Gastrocnemius medialis (tissue), 4 donors: Measurements from ENCODE around the gene CLIC1. TPM values are rescaled to one million over a fixed set of nuclear protein-coding genes. Genes with fewer than 3 reads are reported as not detected.
"Not testable (repeated sequence)": the region's sequence is repeated elsewhere in the genome, so short reads cannot be mapped to it uniquely, and the experiment has no call there.

Experiments used
- ATAC-seq, 2 donors: fragments of 150-250 bp; one replicate each; pipeline ENCODE4 v1.9.1; 2016
- DNase-seq, 2 donors: peaks; one replicate each; pipeline ENCODE4 v3.0.0-alpha.2; 2019
- H3K27ac ChIP-seq, 4 donors: fragments of 200-600 bp; sonication (generic); 1 replicate in 1 of 4; 2 replicates in 3 of 4; pipeline ENCODE4 v1.5.1; 2016 to 2018; ENCODE audit warnings: mild to moderate bottlenecking in 2 of 4, moderate library complexity in 1 of 4
- H3K27me3 ChIP-seq, 3 donors: fragments of 200-600 bp; sonication (generic) in 2 of 3; 1 replicate in 1 of 3; 2 replicates in 2 of 3; pipeline versions ENCODE4 v1.5.1 to v1.6.0; 2016 to 2019; ENCODE audit warnings: mild to moderate bottlenecking in 1 of 3, moderate library complexity in 1 of 3
- H3K36me3 ChIP-seq, 2 donors: fragments of 200-600 bp; sonication (generic) in 1 of 2; one replicate each; pipeline ENCODE4 v1.5.1; 2017 to 2018
- H3K4me1 ChIP-seq, 2 donors: fragments of 200-600 bp; sonication (generic) in 1 of 2; one replicate each; pipeline ENCODE4 v1.5.1; 2016 to 2017; ENCODE audit warnings: mild to moderate bottlenecking in 2 of 2
- H3K4me3 ChIP-seq, 4 donors: fragments of 200-600 bp; sonication (generic) in 3 of 4; 1 replicate in 1 of 4; 2 replicates in 3 of 4; pipeline ENCODE4 v1.5.1; 2016 to 2019; ENCODE audit warnings: mild to moderate bottlenecking in 2 of 4
- H3K9me3 ChIP-seq, 3 donors: fragments of 200-600 bp; sonication (generic) in 2 of 3; 1 replicate in 1 of 3; 2 replicates in 2 of 3; pipeline ENCODE4 v1.5.1; 2016 to 2019
- POLR2A ChIP-seq, 2 donors: fragments of 450-650 bp; IDR thresholded peaks; one replicate each; pipeline ENCODE4 v1.6.1; 2017; ENCODE audit warnings: antibody characterized with exemption in 2 of 2, mild to moderate bottlenecking in 2 of 2, moderate library complexity in 2 of 2
- in situ Hi-C, 4 donors: fragments of 200-750 bp; cut with MboI; loops; one replicate each; pipeline versions ENCODE4 v1.15.0 to v1.8.0; 2017; ENCODE audit warnings: low sequenced_read_pairs in 4 of 4
- intact Hi-C: fragments of 100-400 bp; cut with DNase I; formaldehyde crosslinking; loops from one replicate; pipeline ENCODE4 v1.15.1; 2023; ENCODE audit warnings: low total_unique reads
- total RNA-seq, 4 donors: library from RNA; depleted of rRNA; stranded (reverse); fragments of >200 nt; gene quantifications; one replicate each; pipeline versions ENCODE4 v1.1.0 to v1.2.3, GENCODE V29; 2016
- TF ChIP-seq, protein P1 (sequence below), 5 experiments: fragments of 450-650 bp in 3 of 5; fragments of 200-600 bp in 2 of 5; sonication (generic) in 2 of 5; IDR thresholded peaks in 4 of 5; conservative IDR thresholded peaks in 1 of 5; 1 replicate in 4 of 5; 2 replicates in 1 of 5; pipeline ENCODE4 v1.5.1; 2016 to 2019; ENCODE audit warnings: antibody characterized with exemption in 5 of 5, mild to moderate bottlenecking in 3 of 5, moderate library complexity in 3 of 5

CLIC1 gene
- total RNA-seq, 4 donors from 2014 or later = 20.9 to 41.3 (median 26.3) TPM

DNA sequence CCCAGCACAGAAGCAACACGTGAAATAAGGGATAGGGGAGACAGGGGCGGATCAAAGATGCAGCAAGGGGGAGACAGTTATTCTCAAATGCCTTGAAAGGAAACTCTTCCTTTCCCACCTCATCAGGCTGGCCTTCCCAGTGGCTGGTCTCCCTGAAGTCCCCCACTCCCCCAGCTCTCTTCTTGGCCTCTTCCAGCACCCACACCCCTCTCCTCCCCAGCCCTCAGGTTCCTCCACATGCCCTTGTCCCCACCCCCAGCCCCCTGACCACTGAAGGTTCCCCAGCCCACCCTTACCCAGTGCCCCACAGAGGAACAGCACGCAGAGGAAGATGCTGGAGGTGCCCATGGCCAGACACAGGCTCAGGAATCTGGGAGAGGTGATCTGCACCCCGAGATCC lies 22.9 kb downstream of the CLIC1 start:
- DNase-seq = no peak
- TF ChIP-seq POLR2A (IDR thresholded peaks at IDR 0.05) = no peak
- TF ChIP-seq, protein P1, sequence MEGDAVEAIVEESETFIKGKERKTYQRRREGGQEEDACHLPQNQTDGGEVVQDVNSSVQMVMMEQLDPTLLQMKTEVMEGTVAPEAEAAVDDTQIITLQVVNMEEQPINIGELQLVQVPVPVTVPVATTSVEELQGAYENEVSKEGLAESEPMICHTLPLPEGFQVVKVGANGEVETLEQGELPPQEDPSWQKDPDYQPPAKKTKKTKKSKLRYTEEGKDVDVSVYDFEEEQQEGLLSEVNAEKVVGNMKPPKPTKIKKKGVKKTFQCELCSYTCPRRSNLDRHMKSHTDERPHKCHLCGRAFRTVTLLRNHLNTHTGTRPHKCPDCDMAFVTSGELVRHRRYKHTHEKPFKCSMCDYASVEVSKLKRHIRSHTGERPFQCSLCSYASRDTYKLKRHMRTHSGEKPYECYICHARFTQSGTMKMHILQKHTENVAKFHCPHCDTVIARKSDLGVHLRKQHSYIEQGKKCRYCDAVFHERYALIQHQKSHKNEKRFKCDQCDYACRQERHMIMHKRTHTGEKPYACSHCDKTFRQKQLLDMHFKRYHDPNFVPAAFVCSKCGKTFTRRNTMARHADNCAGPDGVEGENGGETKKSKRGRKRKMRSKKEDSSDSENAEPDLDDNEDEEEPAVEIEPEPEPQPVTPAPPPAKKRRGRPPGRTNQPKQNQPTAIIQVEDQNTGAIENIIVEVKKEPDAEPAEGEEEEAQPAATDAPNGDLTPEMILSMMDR (IDR thresholded peaks at IDR 0.05 in 4 of 5, conservative IDR thresholded peaks at IDR 0.05 in 1 of 5) = no peak
- intact Hi-C loops (no loop called here), in situ Hi-C loops (no loop called here)
- no peak for ATAC-seq
- Histone ChIP-seq H3K36me3 (no peaks in the 10 kb centered on the region), H3K4me3 (no peak overlapping the region), H3K27me3 (no peaks in the 10 kb centered on the region), H3K27ac (no peak overlapping the region), H3K9me3 (no peaks in the 10 kb centered on the region), H3K4me1 (no peaks in the 10 kb centered on the region)

DNA sequence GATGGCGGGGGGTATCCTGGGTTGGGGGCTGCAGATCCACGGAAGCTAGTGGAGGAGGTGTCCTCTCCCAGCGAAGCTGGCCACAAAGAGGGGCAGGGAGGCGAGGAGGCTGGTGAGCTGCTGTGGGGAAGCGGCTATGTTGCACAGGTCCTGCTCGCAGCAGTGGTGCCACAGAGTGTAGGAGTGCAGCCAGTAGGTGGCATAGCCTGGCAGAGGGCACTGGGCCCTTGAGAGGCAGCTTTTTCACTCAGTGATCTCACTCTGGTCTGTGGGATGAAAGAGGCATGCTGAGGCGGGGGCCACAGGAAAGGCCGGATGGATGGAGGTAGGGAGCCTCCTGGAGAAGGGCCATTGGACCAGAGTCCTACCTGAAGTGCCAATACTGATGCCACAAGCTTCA lies 24.0 kb downstream of the CLIC1 start:
- no peaks in the 10 kb centered on the region for H3K9me3 ChIP-seq
- DNase-seq (no peak), ATAC-seq (no peak)
- H3K4me1 ChIP-seq = no peaks in the 10 kb centered on the region
- H3K4me3 ChIP-seq = no peak overlapping the region
- intact Hi-C loops (no loop called here), in situ Hi-C loops (no loop called here)
- no peak overlapping the region for H3K27ac ChIP-seq
- no peaks in the 10 kb centered on the region for H3K36me3 ChIP-seq
- no peak for TF ChIP-seq POLR2A (IDR thresholded peaks at IDR 0.05)
- TF ChIP-seq, protein P1 (IDR thresholded peaks at IDR 0.05 in 4 of 5, conservative IDR thresholded peaks at IDR 0.05 in 1 of 5) = no peak
- H3K27me3 ChIP-seq = no peaks in the 10 kb centered on the region

DNA sequence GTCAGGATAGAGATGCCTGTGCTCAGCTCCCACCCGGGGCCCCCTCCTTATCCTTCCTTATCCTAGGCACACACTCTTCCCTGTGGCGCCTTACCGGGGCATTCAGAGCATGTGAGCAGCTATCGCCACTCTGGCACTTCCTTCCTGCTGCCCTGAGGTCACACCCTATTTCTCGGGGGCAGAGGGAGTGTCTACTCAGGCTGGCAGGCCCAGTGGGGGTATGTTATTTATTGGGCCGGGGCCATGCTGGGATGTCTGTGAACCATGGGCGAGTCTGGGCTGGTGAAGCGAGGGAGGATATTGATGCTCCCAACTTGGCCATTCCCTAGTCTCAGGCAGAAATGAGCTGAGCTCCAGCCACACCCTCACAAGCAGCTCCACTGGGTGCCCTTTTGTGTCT lies 25.1 kb downstream of the CLIC1 start:
- in situ Hi-C loops = no loop called here
- no peaks in the 10 kb centered on the region for H3K9me3 ChIP-seq
- TF ChIP-seq POLR2A (IDR thresholded peaks at IDR 0.05) = no peak
- TF ChIP-seq, protein P1 (IDR thresholded peaks at IDR 0.05 in 4 of 5, conservative IDR thresholded peaks at IDR 0.05 in 1 of 5) = no peak

DNA sequence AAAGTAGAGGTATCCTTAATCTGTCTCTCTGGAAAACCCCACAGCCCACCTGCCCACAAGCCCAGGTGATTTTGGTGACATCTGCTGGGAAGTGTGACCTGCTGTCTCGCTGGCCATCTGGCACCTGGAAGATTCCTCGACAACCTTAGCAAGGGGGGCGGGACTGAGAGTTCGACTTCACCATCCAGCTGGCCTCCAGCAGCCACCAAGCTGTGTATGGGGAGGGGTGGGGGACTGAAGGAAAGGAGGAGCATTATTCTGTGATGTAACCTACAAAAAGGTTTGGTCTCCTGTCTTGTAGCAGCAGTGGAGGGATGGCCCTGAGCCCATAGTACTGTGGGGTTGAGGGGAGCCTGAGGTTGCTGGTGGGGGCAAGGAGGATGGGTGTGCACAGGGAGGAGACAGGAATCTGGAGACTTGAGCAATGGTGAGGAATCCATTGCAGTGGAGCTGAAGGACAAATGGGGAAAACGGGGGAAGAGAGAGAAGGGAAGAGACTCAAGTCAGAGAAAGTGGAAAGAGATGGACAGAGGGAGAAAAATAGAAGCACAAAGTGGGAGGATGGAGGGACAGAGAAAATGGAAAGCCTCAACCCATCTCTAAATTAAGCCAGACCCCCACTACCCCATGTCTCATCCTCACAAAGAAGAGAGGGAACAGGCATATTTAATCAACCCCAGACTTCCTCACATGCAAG lies 25.7 kb downstream of the CLIC1 start:
- Histone ChIP-seq H3K36me3 (no peaks in the 10 kb centered on the region), H3K9me3 (no peaks in the 10 kb centered on the region)
- no peak for TF ChIP-seq POLR2A (IDR thresholded peaks at IDR 0.05)
- TF ChIP-seq, protein P1 (IDR thresholded peaks at IDR 0.05 in 4 of 5, conservative IDR thresholded peaks at IDR 0.05 in 1 of 5) = no peak

More for the DNA sequence above, 25.1 kb downstream of the CLIC1 start:
- Histone ChIP-seq H3K27me3 (no peaks in the 10 kb centered on the region), H3K4me3 (no peak overlapping the region), H3K36me3 (no peaks in the 10 kb centered on the region), H3K27ac (no peak overlapping the region), H3K4me1 (no peaks in the 10 kb centered on the region)
- intact Hi-C loops = no loop called here
- ATAC-seq = no peak
- DNase-seq = no peak

DNA sequence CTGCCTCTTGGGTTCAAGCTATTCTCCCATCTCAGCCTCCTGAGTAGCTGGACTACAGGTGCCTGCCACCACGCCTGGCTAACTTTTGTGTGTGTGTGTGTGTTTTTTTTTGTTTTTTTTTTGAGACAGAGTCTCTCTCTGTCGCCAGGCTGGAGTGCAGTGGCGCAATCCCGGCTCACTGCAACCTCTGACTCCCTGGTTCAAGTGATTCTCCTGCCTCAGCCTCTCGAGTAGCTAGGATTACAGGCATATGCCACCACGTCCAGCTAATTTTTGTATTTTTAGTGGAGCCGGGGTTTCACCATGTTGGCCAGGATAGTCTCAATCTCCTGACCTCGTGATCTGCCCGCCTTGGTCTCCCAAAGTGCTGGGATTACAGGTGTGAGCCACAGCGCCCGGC lies 27.2 kb downstream of the CLIC1 start:
- DNase-seq, H3K36me3 ChIP-seq, H3K27me3 ChIP-seq, intact Hi-C loops, ATAC-seq, H3K27ac ChIP-seq, H3K9me3 ChIP-seq, in situ Hi-C loops, H3K4me1 ChIP-seq, H3K4me3 ChIP-seq: not testable (repeated sequence)

More for the DNA sequence above, 25.7 kb downstream of the CLIC1 start:
- no peak for ATAC-seq
- Histone ChIP-seq H3K27me3 (no peaks in the 10 kb centered on the region), H3K4me1 (no peaks in the 10 kb centered on the region), H3K4me3 (no peak overlapping the region), H3K27ac (no peak overlapping the region)
- no peak for DNase-seq
- intact Hi-C loops (no loop called here), in situ Hi-C loops (no loop called here)
